Endodermal cell (in vitro differentiated cells): Measurements from ENCODE around the gene TRAK1. TPM values are rescaled to one million over a fixed set of nuclear protein-coding genes. Genes with fewer than 3 reads are reported as not detected.

Experiments used
- DNase-seq: peaks from one replicate; pipeline ENCODE4 v3.0.0-alpha.2; 2017
- H3K27ac ChIP-seq: 2 replicates; pipeline ENCODE4 v1.5.1; 2013; ENCODE audit warnings: mild to moderate bottlenecking, low read depth, low read length, moderate library complexity
- H3K27me3 ChIP-seq: 2 replicates; pipeline ENCODE4 v1.6.1; 2013; ENCODE audit warnings: mild to moderate bottlenecking, low read length, moderate library complexity; ENCODE audit not compliant: insufficient read depth, control insufficient read depth, poor library complexity, severe bottlenecking
- H3K36me3 ChIP-seq: 2 replicates; pipeline ENCODE4 v1.7.0; 2013; ENCODE audit warnings: mild to moderate bottlenecking, low read length, moderate library complexity; ENCODE audit not compliant: control insufficient read depth, insufficient read depth
- H3K4me1 ChIP-seq: one replicate; pipeline ENCODE4 v1.7.0; 2013; ENCODE audit warnings: low read length; ENCODE audit not compliant: control insufficient read depth, insufficient read depth
- H3K4me3 ChIP-seq: 2 replicates; pipeline ENCODE4 v1.5.1; 2013; ENCODE audit warnings: mild to moderate bottlenecking, low read length, moderate library complexity
- H3K9ac ChIP-seq: 2 replicates; pipeline ENCODE4 v1.6.1; 2013; ENCODE audit warnings: mild to moderate bottlenecking, low read length, moderate library complexity; ENCODE audit not compliant: poor library complexity, severe bottlenecking; ENCODE audit errors: extremely low read depth
- H3K9me3 ChIP-seq: 2 replicates; pipeline ENCODE4 v1.6.1; 2013; ENCODE audit warnings: mild to moderate bottlenecking, low read length, moderate library complexity; ENCODE audit not compliant: control insufficient read depth
- H3K27ac Mint-ChIP-seq: 2 replicates; pipeline ENCODE4 v1.8.0; 2020; ENCODE audit warnings: mixed read lengths
- H3K27me3 Mint-ChIP-seq: 2 replicates; pipeline ENCODE4 v1.8.0; 2021; ENCODE audit warnings: mild to moderate bottlenecking, mixed read lengths; ENCODE audit not compliant: insufficient read depth
- H3K36me3 Mint-ChIP-seq: 2 replicates; pipeline ENCODE4 v1.8.0; 2020; ENCODE audit warnings: low read depth, mixed read lengths
- H3K4me1 Mint-ChIP-seq: 2 replicates; pipeline ENCODE4 v1.8.0; 2020; ENCODE audit warnings: mixed read lengths
- H3K4me3 Mint-ChIP-seq: 2 replicates; pipeline ENCODE4 v1.8.0; 2020; ENCODE audit warnings: mild to moderate bottlenecking, moderate library complexity, mixed read lengths
- H3K9me3 Mint-ChIP-seq: 2 replicates; pipeline ENCODE4 v1.8.0; 2020; ENCODE audit warnings: mild to moderate bottlenecking, mixed read lengths
- CTCF ChIP-seq: fragments of 200-600 bp; sonication (generic); conservative IDR thresholded peaks from 2 replicates; pipeline ENCODE4 v1.5.0; 2021; ENCODE audit warnings: antibody characterized with exemption, mild to moderate bottlenecking
- WGBS, 2 experiments: methylation state at CpG; one replicate each; pipeline versions ENCODE4 v1.1.5 to v1.1.7; 2013; ENCODE audit warnings: missing lambda C conversion rate in 2 of 2, mixed read lengths in 1 of 2; ENCODE audit not compliant: insufficient coverage in 1 of 2, insufficient read length in 1 of 2; 5-methylcytosine and 5-hydroxymethylcytosine counted together
- total RNA-seq, 2 donors: library from RNA; stranded (reverse); fragmentation: NEBNext Ultra II Directional in 1 of 2; extraction: Animal tissue kit (Norgen Biotek cat#: 25700) in 1 of 2; gene quantifications; 2 replicates in 1 of 2; 3 replicates in 1 of 2; pipeline ENCODE4 v1.2.1, GENCODE V29; 2021

Gene TRAK1
- total RNA-seq, 2 donors from 2014 or later = 29.8 to 31.0 TPM

GRCh38 chr3:42250761-42251160 lies 159.6 kb downstream of the TRAK1 start:
- Histone ChIP-seq H3K27ac (no peak overlapping the region), H3K9ac (no peak overlapping the region), H3K36me3 (no peaks in the 10 kb centered on the region), H3K4me3 (no peak overlapping the region), H3K27me3 (peaks cover 23% of the 10 kb centered on the region), H3K4me1 (peaks cover 4% of the 10 kb centered on the region), H3K9me3 (no peaks in the 10 kb centered on the region)
- no peak overlapping the region for H3K4me3 Mint-ChIP-seq
- WGBS, 2 experiments = 83 to 92% methylated on average over 1 of the region's 1 CpG
- no peak for TF ChIP-seq CTCF
- DNase-seq = no peak
- H3K27ac Mint-ChIP-seq = no peak overlapping the region
- H3K4me1 Mint-ChIP-seq = peaks cover 16% of the 10 kb centered on the region
- H3K27me3 Mint-ChIP-seq = peaks cover 50% of the 10 kb centered on the region
- H3K9me3 Mint-ChIP-seq = no peaks in the 10 kb centered on the region
- H3K36me3 Mint-ChIP-seq = no peaks in the 10 kb centered on the region

- Histone ChIP-seq H3K36me3 (no peaks in the 10 kb centered on the region), H3K4me1 (no peaks in the 10 kb centered on the region), H3K9ac (no peak overlapping the region), H3K4me3 (no peak overlapping the region), H3K27me3 (peaks cover 1% of the 10 kb centered on the region), H3K9me3 (no peaks in the 10 kb centered on the region), H3K27ac (no peak overlapping the region)
- TF ChIP-seq CTCF = no peak
- H3K27me3 Mint-ChIP-seq = peaks cover 37% of the 10 kb centered on the region
- no peaks in the 10 kb centered on the region for H3K36me3 Mint-ChIP-seq
- peaks cover 8% of the 10 kb centered on the region for H3K4me1 Mint-ChIP-seq
- H3K27ac Mint-ChIP-seq = no peak overlapping the region
- no peak for DNase-seq
- 65 to 79% methylated on average over 3 of the region's 3 CpGs for WGBS, 2 experiments
- H3K9me3 Mint-ChIP-seq = no peaks in the 10 kb centered on the region
- H3K4me3 Mint-ChIP-seq = no peak overlapping the region
These were observed 163.4 kb downstream of the TRAK1 start for GRCh38 chr3:42254566-42254965.

GRCh38 chr3:42256135-42256819 lies 165.1 kb downstream of the TRAK1 start:
- no peak overlapping the region for H3K9ac ChIP-seq
- Mint-ChIP-seq H3K27me3 (peaks cover 51% of the 10 kb centered on the region), H3K4me1 (peaks cover 8% of the 10 kb centered on the region), H3K4me3 (no peak overlapping the region), H3K9me3 (no peaks in the 10 kb centered on the region), H3K36me3 (no peaks in the 10 kb centered on the region), H3K27ac (no peak overlapping the region)
- H3K4me1 ChIP-seq = no peaks in the 10 kb centered on the region
- no peaks in the 10 kb centered on the region for H3K36me3 ChIP-seq
- no peak for DNase-seq
- 80 to 93% methylated on average over 1 of the region's 1 CpG for WGBS, 2 experiments
- TF ChIP-seq CTCF = no peak
- no peaks in the 10 kb centered on the region for H3K9me3 ChIP-seq
- peaks cover 7% of the 10 kb centered on the region for H3K27me3 ChIP-seq
- no peak overlapping the region for H3K27ac ChIP-seq
- H3K4me3 ChIP-seq = no peak overlapping the region
